Ectodermal cell (in vitro differentiated cells): ENCODE measurements around the gene MAP3K7CL.

Experiments used
- H3K27ac ChIP-seq: 2 replicates; pipeline ENCODE4 v1.7.0; 2013; ENCODE audit warnings: mild to moderate bottlenecking, low read depth, low read length; ENCODE audit not compliant: insufficient read depth, poor library complexity, severe bottlenecking
- H3K27me3 ChIP-seq: 2 replicates; pipeline ENCODE4 v1.7.0; 2013; ENCODE audit warnings: mild to moderate bottlenecking, low read length; ENCODE audit not compliant: insufficient read depth, control insufficient read depth, poor library complexity, severe bottlenecking
- H3K36me3 ChIP-seq: one replicate; pipeline ENCODE4 v1.7.0; 2013; ENCODE audit warnings: low read length; ENCODE audit not compliant: control insufficient read depth, insufficient read depth
- H3K4me1 ChIP-seq: one replicate; pipeline ENCODE4 v1.7.0; 2013; ENCODE audit warnings: low read length; ENCODE audit not compliant: control insufficient read depth, insufficient read depth
- H3K4me3 ChIP-seq: 2 replicates; pipeline ENCODE4 v1.7.0; 2013; ENCODE audit warnings: low read depth, low read length, control low read depth; ENCODE audit not compliant: insufficient read depth
- H3K9me3 ChIP-seq: 2 replicates; pipeline ENCODE4 v1.7.0; 2013; ENCODE audit warnings: mild to moderate bottlenecking, low read length, moderate library complexity; ENCODE audit not compliant: control insufficient read depth
- WGBS, 2 experiments: methylation state at CpG; one replicate each; pipeline ENCODE4 v1.1.7; 2013; ENCODE audit warnings: missing lambda C conversion rate in 2 of 2; 5-methylcytosine and 5-hydroxymethylcytosine counted together

Gene MAP3K7CL

DNA sequence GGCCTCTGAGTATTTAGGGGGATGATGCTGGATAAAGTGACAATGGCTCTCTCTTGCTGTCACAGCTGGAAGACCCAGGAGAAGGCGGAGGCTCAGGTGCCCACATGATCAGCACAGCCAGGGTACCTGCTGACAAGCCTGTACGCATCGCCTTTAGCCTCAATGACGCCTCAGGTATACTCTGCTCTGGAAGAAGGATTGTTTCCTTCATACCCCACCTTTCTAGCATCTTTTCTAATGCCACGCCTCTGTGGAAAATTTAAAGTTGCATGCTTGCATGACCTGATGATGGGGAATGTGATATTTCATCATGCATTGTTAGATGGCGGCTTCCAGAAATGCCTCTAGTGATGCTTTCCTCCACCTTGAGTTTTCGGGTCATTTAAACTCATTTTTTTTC, 2.8 kb downstream of the MAP3K7CL start:
- Histone ChIP-seq H3K27ac (no peak overlapping the region), H3K9me3 (no peaks in the 10 kb centered on the region), H3K4me3 (no peak overlapping the region), H3K4me1 (no peaks in the 10 kb centered on the region), H3K36me3 (no peaks in the 10 kb centered on the region), H3K27me3 (no peaks in the 10 kb centered on the region)
- 86 to 92% methylated on average over 7 of the region's 7 CpGs for WGBS, 2 experiments

DNA sequence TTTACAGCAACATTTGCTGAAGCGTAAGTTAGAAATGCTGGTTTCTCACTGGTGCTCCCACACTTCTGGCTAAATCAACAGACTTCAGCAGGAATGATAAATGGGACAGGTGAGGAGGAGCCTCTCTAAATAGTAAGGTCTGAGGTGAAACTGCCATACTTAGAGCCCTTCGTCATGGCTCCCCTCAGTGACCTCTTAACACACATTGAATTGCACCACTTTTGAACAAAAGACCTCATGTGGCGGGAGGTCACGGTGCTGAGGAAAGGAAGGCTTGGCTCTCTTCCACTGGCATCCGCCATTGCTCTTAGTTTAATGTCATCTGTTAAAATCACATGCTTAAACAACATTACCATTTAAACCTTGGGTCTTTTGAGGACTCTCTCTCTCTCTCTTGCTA, 3.4 kb downstream of the MAP3K7CL start:
- no peaks in the 10 kb centered on the region for H3K9me3 ChIP-seq
- H3K36me3 ChIP-seq, result no peaks in the 10 kb centered on the region
- no peak overlapping the region for H3K27ac ChIP-seq
- no peak overlapping the region for H3K4me3 ChIP-seq
- no peaks in the 10 kb centered on the region for H3K27me3 ChIP-seq
- H3K4me1 ChIP-seq, result no peaks in the 10 kb centered on the region
- WGBS, 2 experiments, result 72 to 74% methylated on average over 5 of the region's 5 CpGs

DNA sequence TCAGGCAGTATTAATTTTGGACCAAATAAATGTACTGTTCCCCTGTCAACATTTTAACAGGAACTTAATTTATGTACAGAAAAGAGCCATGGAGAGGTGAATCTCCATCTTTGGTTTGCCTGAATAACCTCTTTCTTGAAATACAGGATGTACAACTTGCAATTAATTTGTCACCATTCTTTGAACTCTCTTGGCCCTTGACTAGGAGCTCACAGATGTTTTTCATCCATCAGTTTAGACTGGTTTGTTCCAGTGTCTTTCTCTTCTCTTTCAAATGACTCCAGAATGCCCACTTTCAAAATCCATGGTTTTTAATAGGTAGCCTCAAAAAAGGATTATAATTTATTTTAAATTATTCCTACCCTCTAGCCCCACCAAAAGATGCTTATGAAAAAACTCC, 5.0 kb downstream of the MAP3K7CL start:
- no peaks in the 10 kb centered on the region for H3K9me3 ChIP-seq
- no peaks in the 10 kb centered on the region for H3K36me3 ChIP-seq
- H3K27me3 ChIP-seq, result no peaks in the 10 kb centered on the region
- H3K27ac ChIP-seq, result no peak overlapping the region
- no peak overlapping the region for H3K4me3 ChIP-seq
- no peaks in the 10 kb centered on the region for H3K4me1 ChIP-seq

DNA sequence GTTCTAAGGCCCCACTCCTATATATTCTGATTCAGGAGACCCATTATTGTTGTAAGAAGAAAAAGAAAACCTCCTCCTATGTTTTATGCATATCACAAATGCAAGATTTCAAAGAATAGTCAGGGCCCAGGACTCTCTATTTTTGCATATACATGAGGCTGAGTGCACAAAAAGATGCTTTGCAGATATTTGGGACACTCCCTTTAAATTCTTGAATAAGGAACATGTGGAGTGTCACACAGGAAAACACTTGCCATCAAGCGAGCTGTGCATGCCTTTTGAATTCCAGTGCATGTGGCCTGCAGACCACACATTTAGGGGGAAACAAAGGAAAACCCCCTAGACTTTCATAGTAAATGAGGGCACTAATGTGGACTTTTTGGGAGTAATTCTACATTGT, 5.6 kb downstream of the MAP3K7CL start:
- no peaks in the 10 kb centered on the region for H3K9me3 ChIP-seq
- H3K36me3 ChIP-seq, result no peaks in the 10 kb centered on the region
- H3K4me1 ChIP-seq, result no peaks in the 10 kb centered on the region
- no peak overlapping the region for H3K4me3 ChIP-seq
- no peaks in the 10 kb centered on the region for H3K27me3 ChIP-seq
- 85 to 92% methylated on average over 1 of the region's 1 CpG for WGBS, 2 experiments
- H3K27ac ChIP-seq, result no peak overlapping the region

DNA sequence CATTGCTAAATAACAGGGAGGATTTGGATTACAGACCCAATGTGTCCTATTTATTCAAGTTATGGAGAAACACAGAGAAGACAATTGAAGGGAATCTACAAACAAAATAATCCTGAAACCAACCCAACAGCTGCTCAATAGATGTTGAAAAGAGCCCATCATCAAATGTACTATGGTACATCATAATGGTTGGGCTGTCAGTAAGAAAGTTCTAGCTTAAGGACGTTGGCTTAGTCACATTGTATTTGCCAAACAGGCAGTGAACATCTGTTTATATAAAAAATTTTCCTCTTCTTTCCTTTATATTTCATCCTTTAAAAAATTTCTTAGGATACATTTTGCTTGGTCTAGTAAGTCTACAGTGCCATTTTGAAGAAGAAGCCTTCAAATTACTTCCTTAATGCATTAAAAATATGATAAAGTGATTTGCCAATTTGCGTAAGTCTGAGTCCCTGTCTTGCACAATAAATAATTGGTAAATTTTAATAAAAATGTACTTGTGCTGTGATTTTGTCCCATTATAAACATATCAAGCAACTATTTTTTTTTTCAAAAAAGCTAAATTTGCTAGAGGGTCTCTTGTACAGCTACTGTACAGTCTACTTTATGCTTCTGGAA, 14.4 kb downstream of the MAP3K7CL start:
- no peaks in the 10 kb centered on the region for H3K9me3 ChIP-seq
- no peaks in the 10 kb centered on the region for H3K4me1 ChIP-seq
- H3K27ac ChIP-seq, result no peak overlapping the region
- 79 to 100% methylated on average over 1 to 2 of the region's 2 CpGs for WGBS, 2 experiments
- no peaks in the 10 kb centered on the region for H3K36me3 ChIP-seq
- no peak overlapping the region for H3K4me3 ChIP-seq
- no peaks in the 10 kb centered on the region for H3K27me3 ChIP-seq

DNA sequence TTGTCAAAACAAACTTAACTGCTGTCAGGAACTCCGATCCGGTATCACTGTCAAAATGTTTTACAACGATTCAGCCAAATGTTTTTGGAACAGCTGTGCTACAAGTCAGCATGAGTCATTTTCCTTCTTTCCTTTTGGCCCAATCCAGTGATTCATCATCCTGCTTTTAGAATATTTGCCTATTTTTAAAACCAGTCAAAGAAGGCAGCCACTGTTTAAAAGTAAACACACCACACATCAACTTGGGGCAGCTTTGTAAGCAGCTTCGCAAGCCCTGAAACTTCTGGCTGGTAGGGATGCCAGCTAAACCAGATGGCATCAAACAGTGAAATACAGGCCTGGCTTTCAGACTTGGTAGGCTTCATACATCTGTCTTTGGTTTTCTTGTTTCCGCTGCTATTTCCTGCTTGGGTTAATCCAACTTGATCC, 14.9 kb downstream of the MAP3K7CL start:
- H3K27ac ChIP-seq, result no peak overlapping the region

DNA sequence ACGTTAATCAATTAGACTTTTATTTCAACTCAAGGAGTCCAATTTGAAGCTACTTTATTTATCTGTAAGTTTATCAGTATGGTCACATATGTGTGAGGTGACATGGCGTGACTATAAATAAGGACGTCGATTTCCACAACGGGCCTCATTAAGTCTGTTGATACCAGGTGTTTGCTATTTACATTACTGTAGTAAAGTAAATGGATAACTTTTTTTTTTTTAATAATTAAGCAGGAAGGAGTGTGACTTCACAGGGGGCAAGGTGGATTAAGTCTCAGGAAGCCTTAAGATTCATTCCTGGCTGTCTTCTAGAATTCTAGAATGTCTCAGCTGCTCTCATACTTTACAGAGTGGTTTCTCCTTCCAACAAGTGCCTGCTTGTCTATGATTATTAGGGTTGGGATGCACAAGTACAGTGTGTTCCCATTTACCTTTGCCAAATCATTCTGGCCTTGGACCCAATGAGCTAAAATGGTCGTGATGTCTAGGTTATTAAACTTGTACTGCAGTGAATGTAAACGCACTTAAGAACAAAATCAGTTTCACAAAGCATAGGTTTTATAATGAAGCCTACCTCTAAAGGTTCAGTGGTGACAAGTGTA, 15.5 kb downstream of the MAP3K7CL start:
- no peaks in the 10 kb centered on the region for H3K4me1 ChIP-seq
- no peak overlapping the region for H3K27ac ChIP-seq
- 89 to 94% methylated on average over 6 to 7 of the region's 7 CpGs for WGBS, 2 experiments
- H3K4me3 ChIP-seq, result no peak overlapping the region
- no peaks in the 10 kb centered on the region for H3K36me3 ChIP-seq
- H3K9me3 ChIP-seq, result no peaks in the 10 kb centered on the region
- no peaks in the 10 kb centered on the region for H3K27me3 ChIP-seq

More for the DNA sequence above, 14.9 kb downstream of the MAP3K7CL start:
- Histone ChIP-seq H3K9me3 (no peaks in the 10 kb centered on the region), H3K4me1 (no peaks in the 10 kb centered on the region), H3K4me3 (no peak overlapping the region), H3K27me3 (no peaks in the 10 kb centered on the region), H3K36me3 (no peaks in the 10 kb centered on the region)
- 92 to 93% methylated on average over 5 of the region's 5 CpGs for WGBS, 2 experiments

DNA sequence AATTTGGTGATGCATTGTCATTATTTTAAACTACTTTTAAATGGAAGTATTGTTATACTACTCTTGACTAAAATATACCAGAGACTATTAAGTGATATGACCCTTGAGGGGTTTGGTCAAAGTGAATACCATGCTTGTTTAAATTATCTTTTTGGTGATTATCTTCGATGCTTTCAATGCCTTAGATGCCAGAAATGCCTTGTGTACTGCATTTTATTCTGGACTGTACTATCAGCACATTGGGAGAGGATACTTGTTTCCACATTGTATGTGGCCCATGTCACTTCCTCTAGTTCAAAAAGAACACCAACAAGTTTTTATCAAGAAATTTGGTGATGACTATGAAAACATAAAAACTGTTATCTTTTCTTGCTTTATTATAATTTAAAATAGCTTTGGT, 16.3 kb downstream of the MAP3K7CL start:
- 85 to 88% methylated on average over 1 of the region's 1 CpG for WGBS, 2 experiments
- H3K27ac ChIP-seq, result no peak overlapping the region
- no peak overlapping the region for H3K4me3 ChIP-seq
- no peaks in the 10 kb centered on the region for H3K27me3 ChIP-seq
- H3K36me3 ChIP-seq, result no peaks in the 10 kb centered on the region
- H3K9me3 ChIP-seq, result no peaks in the 10 kb centered on the region
- no peaks in the 10 kb centered on the region for H3K4me1 ChIP-seq

DNA sequence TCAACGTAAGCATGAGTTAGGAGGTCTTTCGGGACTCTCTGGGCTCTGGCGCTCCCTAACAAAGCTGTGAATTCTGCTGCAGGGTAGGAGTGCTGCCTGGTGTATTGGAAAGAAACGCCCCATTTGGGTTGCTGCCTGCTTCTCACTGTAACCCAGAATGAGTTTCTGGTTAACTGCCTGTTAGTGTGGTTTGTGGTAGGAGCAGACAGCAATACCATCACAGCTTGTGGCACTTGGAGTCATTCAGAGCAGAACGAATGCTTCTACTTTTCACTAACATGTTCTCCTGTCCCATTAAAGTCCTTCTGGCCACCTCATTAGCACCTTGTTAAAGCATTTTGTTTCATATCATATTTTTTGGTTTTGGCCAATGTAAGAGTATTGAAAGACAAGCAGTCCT, 18.1 kb downstream of the MAP3K7CL start:
- Histone ChIP-seq H3K9me3 (no peaks in the 10 kb centered on the region), H3K27ac (no peak overlapping the region), H3K36me3 (no peaks in the 10 kb centered on the region), H3K4me3 (no peak overlapping the region), H3K4me1 (no peaks in the 10 kb centered on the region), H3K27me3 (no peaks in the 10 kb centered on the region)
- WGBS, 2 experiments, result 87 to 94% methylated on average over 5 of the region's 5 CpGs

DNA sequence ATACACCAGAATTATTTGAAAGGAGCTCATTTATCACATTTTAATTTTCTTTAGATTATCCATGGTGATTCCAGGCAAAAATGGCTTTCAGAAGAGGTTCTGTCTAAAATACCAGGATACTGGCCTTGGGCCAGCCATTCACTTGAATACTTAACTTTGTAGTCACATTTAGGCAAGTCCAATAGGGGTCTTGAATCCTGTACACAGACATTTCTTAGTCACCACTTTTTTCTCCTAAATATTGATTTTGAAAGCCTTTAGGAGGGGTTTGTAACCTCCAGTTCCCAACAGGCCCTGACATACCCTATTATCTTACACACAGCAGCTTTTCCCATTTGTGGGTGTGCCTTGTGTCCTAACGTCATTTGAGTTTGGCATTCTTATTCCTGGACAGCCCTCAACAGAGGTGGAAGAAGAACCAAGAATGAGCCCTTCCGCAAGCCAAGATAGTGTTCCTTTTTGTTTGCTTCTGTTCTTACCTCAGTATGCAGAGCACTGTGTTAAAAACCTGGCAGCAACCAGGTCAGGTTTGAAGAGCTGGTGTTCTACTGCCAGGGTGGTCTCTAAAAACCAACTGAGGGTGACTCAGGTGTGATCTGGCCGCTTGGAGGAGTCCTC, 19.5 kb downstream of the MAP3K7CL start:
- 89 to 90% methylated on average over 3 of the region's 3 CpGs for WGBS, 2 experiments
- Histone ChIP-seq H3K9me3 (no peaks in the 10 kb centered on the region), H3K36me3 (no peaks in the 10 kb centered on the region), H3K27ac (no peak overlapping the region), H3K4me1 (no peaks in the 10 kb centered on the region), H3K27me3 (no peaks in the 10 kb centered on the region), H3K4me3 (no peak overlapping the region)
